HUES64 (cell line): ENCODE measurements around the gene KCTD14.
"Not testable (repeated sequence)": the region's sequence is repeated elsewhere in the genome, so short reads cannot be mapped to it uniquely, and the experiment has no call there.

ENCODE experiments used
- H3K27ac ChIP-seq: 2 replicates; pipeline ENCODE4 v1.7.0; 2013; ENCODE audit warnings: low read depth, low read length, inconsistent platforms
- H3K27me3 ChIP-seq: 2 replicates; pipeline ENCODE4 v1.6.1; 2013; ENCODE audit warnings: mild to moderate bottlenecking, low read length; ENCODE audit not compliant: insufficient read depth
- H3K36me3 ChIP-seq: 2 replicates; pipeline ENCODE4 v1.6.1; 2013; ENCODE audit warnings: mild to moderate bottlenecking, low read length; ENCODE audit not compliant: insufficient read depth
- H3K4me1 ChIP-seq: 2 replicates; pipeline ENCODE4 v1.6.1; 2013; ENCODE audit warnings: mild to moderate bottlenecking, low read length, moderate library complexity; ENCODE audit not compliant: insufficient read depth
- H3K4me3 ChIP-seq: 2 replicates; pipeline ENCODE4 v1.5.1; 2013; ENCODE audit warnings: mild to moderate bottlenecking, low read length, moderate library complexity
- H3K9ac ChIP-seq: 2 replicates; pipeline ENCODE4 v1.6.1; 2013; ENCODE audit warnings: mild to moderate bottlenecking, low read depth, low read length
- H3K9me3 ChIP-seq: 2 replicates; pipeline ENCODE4 v1.6.1; 2013; ENCODE audit warnings: low read depth, low read length; ENCODE audit not compliant: insufficient read depth
- WGBS: fragments of 150-250, 120-280 bp; methylation state at CpG from one replicate; pipeline ENCODE4 v1.1.7; 2013; ENCODE audit warnings: missing lambda C conversion rate; 5-methylcytosine and 5-hydroxymethylcytosine counted together

The KCTD14 gene

DNA sequence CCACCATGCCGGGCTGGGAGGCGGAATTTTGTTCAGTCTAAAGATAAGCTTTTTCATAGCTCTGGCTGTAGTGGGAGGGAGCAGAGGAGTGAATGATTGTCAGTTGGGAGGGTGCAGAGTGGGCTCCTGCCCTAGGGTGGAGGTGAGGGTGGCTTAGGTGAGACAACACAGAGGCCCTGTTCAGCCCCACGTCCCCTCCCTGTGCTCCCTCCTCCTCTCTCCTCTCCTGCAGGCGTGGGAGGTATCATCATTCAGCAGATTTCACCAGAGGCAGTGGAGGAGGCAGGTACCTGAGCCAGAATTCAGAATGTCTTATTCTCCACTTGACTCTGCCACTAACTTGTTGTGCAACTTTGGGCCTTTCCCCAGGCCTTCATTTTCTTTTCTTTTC, 38.8 kb upstream of the KCTD14 start:
- Histone ChIP-seq H3K4me1 (no peaks in the 10 kb centered on the region), H3K4me3 (no peak overlapping the region), H3K9ac (no peak overlapping the region), H3K27me3 (no peaks in the 10 kb centered on the region), H3K9me3 (no peaks in the 10 kb centered on the region), H3K36me3 (no peaks in the 10 kb centered on the region; the same call in 1 of the 2 replicates), H3K27ac (no peak overlapping the region)
- 85% methylated on average over 4 of the region's 4 CpGs for WGBS

DNA sequence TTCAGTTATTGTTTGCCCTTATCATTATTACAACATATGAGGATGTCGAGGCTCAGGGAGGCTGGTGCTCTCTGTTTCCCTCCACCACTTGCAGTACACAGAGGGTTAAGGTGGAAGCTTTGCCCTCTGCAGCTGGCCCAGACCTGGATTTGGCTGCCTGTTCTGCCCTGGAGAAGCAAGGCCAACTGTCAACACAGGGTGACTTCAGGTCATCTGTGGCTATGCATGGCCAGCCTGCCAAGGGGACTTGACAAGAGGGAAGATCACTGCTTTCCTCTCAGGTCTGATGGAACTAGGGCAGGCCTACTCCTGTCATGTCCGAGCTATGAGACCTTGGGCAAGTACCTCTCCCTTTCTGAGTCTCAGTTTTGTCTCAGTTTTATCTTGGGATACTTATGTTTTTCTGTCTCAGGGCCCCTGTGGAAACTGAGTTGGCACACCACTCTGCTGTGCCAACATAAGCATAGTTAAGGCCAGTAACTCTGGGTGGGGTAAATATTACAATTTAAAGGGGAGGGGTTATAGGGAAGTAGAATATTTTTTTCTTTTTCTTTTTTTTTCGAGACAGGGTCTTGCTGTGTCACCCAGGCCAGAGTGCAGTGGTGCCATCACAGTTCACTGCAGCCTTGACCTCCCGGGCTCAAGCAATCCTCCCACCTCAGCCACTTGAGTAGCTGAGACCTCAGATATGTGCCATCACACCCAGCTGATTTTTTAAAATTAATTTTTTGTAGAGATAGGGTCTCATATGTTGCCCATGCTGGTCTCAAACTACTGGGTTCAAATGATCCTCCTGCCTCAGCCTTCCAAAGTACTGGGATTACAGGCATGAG, 38.2 kb upstream of the KCTD14 start:
- WGBS = 84% methylated on average over 4 of the region's 4 CpGs

DNA sequence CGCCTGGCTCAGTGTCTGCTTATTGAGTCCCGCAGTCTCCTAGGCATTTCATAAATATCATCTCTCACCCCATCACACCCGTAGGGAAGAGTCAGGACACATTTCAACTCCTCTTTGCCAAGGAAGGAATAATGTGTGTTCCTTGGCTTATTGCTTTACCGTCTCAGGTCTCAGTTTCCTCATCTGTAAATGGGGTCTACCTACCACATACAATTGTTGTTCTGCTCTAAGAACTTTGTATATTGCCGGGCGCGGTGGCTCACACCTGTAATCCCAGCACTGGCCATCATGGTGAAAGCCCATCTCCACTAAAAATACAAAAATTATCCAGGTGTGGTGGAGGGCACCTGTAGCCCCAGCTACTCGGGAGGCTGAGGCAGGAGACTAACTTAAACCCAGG, 37.5 kb upstream of the KCTD14 start:
- H3K9me3 ChIP-seq = no peaks in the 10 kb centered on the region
- H3K4me1 ChIP-seq = no peaks in the 10 kb centered on the region
- no peak overlapping the region for H3K4me3 ChIP-seq
- no peak overlapping the region for H3K27ac ChIP-seq
- H3K9ac ChIP-seq = no peak overlapping the region
- no peaks in the 10 kb centered on the region for H3K36me3 ChIP-seq
- no peaks in the 10 kb centered on the region for H3K27me3 ChIP-seq
- WGBS = 95% methylated on average over 8 of the region's 8 CpGs

More for the DNA sequence above, 38.2 kb upstream of the KCTD14 start:
- Histone ChIP-seq H3K9me3 (no peaks in the 10 kb centered on the region), H3K27ac (no peak overlapping the region), H3K27me3 (no peaks in the 10 kb centered on the region), H3K36me3 (no peaks in the 10 kb centered on the region), H3K4me1 (no peaks in the 10 kb centered on the region), H3K9ac (no peak overlapping the region), H3K4me3 (no peak overlapping the region)

DNA sequence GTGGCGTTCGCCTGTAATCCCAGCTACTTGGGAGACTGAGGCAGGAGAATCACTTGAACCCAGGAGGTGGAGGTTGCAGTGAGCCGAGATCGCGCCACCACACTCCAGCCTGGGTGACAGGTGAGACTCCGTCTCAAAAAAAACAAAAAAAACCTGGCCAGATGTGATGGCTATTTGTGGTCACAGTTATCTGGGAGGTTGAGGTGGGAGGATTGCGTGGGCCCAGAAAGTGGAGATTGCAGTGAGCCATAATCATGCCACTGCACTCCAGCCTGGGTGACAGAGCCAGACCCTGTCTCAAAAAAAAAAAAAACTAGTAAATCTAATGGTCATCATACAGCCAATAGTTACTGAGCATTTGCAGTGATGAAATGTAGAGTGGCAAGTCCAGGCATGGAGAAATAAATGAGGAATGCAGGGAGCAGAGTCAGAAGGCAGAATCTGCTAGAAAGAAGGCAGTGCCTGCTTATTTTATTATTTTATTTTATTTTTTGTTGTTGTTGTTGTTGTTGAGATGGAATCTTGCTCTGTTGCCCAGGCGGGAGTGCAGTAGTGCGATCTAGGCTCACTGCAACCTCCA, 36.8 kb upstream of the KCTD14 start:
- not testable (repeated sequence) for H3K36me3 ChIP-seq, H3K4me1 ChIP-seq, H3K9me3 ChIP-seq, H3K27me3 ChIP-seq, H3K9ac ChIP-seq, H3K27ac ChIP-seq, H3K4me3 ChIP-seq
- 95% methylated on average over 9 of the region's 9 CpGs for WGBS

DNA sequence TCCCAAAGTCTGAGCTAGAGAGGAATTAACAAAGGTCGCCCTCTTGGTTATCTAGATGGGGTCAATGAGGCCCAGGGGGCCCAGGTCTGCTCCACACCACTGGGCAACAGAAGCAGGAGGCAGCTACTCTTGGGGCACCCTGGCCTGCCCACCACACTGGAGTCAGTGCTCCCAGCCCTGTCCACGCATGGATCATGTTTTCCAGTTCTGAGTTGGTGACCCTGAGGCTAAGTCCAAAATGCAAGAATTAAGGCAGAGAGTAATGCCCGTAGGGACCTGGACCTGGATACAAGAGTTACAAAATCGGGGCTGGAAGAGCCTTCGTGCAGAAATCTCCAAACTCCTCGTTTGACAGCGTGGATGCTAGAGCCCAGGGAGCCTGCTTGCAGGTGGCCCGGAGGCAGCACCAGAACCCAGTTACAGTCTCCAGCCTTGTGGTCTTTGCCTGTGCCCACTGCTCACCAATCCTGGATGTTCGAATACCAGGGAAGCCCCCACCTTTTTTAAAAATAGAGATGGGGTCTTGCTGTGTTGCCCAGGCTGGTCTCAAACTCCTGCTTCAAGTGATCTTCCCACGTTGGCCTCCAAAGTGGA, 34.5 kb upstream of the KCTD14 start:
- Histone ChIP-seq H3K27me3 (no peaks in the 10 kb centered on the region), H3K36me3 (no peaks in the 10 kb centered on the region), H3K4me3 (no peak overlapping the region), H3K4me1 (no peaks in the 10 kb centered on the region), H3K9me3 (no peaks in the 10 kb centered on the region), H3K9ac (no peak overlapping the region), H3K27ac (no peak overlapping the region)
- 83% methylated on average over 10 of the region's 10 CpGs for WGBS

DNA sequence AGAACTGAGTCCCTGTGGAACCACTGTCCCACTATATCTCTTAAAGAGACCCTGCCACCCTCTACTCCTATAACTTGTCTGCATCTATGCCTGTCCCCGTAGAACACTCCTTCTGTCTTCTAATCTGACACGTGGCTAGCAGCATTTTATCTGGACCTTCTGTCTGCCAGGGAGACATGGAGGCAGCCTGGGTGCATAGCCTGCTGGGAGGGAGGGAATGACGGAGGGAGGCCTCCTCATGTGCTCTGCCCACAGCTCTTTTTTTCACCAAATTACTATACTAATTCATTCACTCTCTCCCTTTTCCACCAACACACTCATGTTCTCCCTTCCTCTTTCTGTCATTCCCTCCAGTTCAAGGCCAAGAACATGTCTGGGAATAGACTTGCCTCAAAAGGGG, 33.0 kb upstream of the KCTD14 start:
- H3K9ac ChIP-seq = no peak overlapping the region
- WGBS = 92% methylated on average over 3 of the region's 3 CpGs
- no peak overlapping the region for H3K27ac ChIP-seq
- no peaks in the 10 kb centered on the region for H3K36me3 ChIP-seq
- peaks cover 5% of the 10 kb centered on the region for H3K4me1 ChIP-seq
- H3K27me3 ChIP-seq = no peaks in the 10 kb centered on the region
- H3K9me3 ChIP-seq = no peaks in the 10 kb centered on the region
- no peak overlapping the region for H3K4me3 ChIP-seq

DNA sequence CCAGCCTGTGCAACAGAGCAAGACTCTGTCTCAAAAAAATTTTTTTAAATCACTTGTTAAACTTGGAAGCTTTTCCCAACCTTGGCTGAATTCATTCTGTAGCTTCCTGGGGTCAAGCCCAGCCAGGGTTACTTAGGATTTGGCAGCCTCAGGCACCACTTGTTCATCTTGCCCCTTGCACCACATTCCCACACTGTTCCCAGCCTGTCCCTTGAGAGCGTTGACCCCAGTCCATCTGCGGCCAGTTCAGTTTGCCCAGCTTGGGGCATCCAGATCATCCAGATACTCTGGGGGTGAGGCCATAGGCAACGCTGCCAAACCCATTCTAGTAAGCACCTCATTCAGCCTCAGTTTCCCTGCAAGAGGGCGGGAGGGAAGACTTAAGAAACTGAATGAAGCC, 31.9 kb upstream of the KCTD14 start:
- Histone ChIP-seq H3K9ac (no peak overlapping the region), H3K9me3 (no peaks in the 10 kb centered on the region), H3K4me3 (no peak overlapping the region), H3K4me1 (peaks cover 13% of the 10 kb centered on the region), H3K27ac (no peak overlapping the region), H3K36me3 (no peaks in the 10 kb centered on the region), H3K27me3 (no peaks in the 10 kb centered on the region)
- 94% methylated on average over 4 of the region's 4 CpGs for WGBS

DNA sequence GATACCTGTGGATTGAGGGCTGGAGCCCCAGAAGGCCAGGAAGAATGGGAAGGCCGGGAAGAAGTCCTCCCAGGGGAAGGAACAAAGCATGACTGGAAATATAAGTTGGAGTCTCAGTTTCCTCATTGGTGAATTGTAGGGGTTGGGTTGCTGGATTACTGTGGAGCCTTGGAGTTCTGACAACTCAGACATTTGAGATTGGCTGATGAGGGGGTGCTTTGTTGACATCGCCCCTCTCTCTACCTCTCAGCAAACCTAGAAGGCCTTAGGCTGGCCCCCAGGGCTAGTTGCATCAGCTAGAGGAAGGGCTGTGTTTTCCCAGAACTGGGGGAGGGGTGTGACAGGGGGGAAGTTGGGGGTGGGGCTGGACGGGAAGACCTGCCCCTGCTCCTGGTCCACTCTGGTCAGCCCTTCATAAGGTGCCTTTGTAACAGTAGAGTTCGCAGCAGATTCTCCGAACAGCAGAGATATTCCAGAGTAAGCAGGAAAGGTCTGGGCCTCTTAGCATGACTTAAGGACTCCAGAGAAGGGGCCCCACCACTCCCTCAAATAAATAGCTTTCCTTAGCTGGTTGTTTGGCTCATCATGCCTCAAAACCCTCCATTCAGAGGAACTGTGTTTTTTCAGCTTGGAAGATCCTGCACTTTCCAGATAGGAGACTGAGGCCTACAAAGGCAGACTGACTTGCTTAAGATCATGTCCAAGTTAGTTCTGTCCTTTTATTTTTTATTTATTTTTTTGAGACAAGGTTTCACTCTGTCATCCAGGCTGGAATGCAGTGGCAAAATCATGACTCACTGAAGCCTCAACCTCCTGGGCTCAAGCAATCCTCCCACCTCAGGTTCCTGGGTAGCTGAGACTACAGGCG, 28.1 kb upstream of the KCTD14 start:
- 61% methylated on average over 4 of the region's 6 CpGs for WGBS
- Histone ChIP-seq H3K4me1 (peaks cover 13% of the 10 kb centered on the region), H3K27me3 (no peaks in the 10 kb centered on the region), H3K27ac (peak overlapping the region; percentile 81), H3K4me3 (no peak overlapping the region; the same call in 1 of the 2 replicates), H3K9me3 (no peaks in the 10 kb centered on the region), H3K36me3 (no peaks in the 10 kb centered on the region), H3K9ac (peak overlapping the region; percentile 58)

DNA sequence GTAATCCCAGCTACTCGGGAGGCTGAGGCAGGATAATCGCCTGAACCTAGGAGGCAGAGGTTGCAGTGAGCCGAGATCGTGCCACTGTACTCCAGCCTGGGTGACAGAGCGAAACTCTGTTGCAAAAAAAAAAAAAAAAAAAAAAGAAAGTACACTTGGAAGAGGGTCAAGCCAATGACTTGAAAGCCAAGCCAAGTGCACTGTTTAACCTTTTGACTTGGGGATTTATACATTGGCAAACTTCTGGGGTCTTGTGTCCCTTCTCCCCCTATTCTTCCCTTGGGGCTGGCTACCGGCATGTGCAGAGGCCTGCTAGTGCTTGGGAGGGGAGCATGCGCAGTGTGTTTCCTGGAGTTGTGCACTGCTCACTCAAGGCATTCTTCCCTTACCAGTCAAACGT, 26.3 kb upstream of the KCTD14 start:
- WGBS = 88% methylated on average over 8 of the region's 8 CpGs

DNA sequence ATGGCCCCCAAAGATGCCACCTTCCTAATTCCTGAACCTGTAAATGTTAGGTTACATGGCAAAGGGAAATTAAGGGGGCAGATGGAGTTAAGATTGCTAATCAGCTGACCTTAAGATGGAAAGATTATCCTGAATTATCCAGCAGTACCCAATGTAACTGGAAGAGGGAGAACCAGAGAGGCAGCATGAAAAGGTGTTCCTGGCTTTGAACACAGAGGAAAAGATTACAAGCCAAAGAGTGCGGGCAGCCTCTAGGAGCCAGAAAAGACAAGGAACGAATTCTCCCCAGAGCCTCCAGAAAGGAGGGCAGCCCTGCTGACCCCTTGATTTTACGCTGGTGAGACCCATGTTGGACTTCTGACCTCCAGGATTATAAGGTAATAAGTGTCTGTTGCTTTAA, 25.5 kb upstream of the KCTD14 start:
- H3K27me3 ChIP-seq = peaks cover 3% of the 10 kb centered on the region; the same call in 1 of the 2 replicates
- no peaks in the 10 kb centered on the region for H3K36me3 ChIP-seq
- peaks cover 16% of the 10 kb centered on the region for H3K4me1 ChIP-seq
- no peaks in the 10 kb centered on the region for H3K9me3 ChIP-seq
- H3K4me3 ChIP-seq = no peak overlapping the region
- WGBS = 91% methylated on average over 3 of the region's 3 CpGs
- no peak overlapping the region for H3K9ac ChIP-seq
- H3K27ac ChIP-seq = no peak overlapping the region

More for the DNA sequence above, 26.3 kb upstream of the KCTD14 start:
- peaks cover 16% of the 10 kb centered on the region for H3K4me1 ChIP-seq
- peaks cover 3% of the 10 kb centered on the region; the same call in 1 of the 2 replicates for H3K27me3 ChIP-seq
- no peak overlapping the region for H3K27ac ChIP-seq
- H3K36me3 ChIP-seq = no peaks in the 10 kb centered on the region
- H3K9ac ChIP-seq = no peak overlapping the region
- H3K9me3 ChIP-seq = no peaks in the 10 kb centered on the region
- no peak overlapping the region for H3K4me3 ChIP-seq

DNA sequence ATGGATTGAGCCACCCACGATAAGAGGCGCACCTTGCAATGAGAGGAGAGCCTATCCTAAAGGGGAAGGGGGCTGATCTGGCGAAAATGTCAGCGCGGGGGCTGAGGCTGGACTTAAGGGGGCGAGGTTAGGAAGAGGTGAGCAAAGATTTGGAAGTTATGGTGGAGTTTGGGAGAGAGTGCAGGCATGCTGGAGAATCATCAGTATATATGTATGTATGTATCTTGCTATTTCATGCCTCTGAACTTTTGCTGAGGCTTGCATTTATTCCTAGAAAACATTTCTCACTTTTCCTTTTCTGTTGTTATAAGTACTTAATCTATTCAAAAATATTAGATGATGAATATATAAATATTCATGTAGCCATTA, 23.4 kb upstream of the KCTD14 start:
- Histone ChIP-seq H3K9me3 (no peaks in the 10 kb centered on the region), H3K4me1 (peaks cover 14% of the 10 kb centered on the region), H3K27me3 (peaks cover 3% of the 10 kb centered on the region; the same call in 1 of the 2 replicates), H3K36me3 (no peaks in the 10 kb centered on the region), H3K4me3 (peak overlapping the region; percentile 29), H3K9ac (no peak overlapping the region), H3K27ac (no peak overlapping the region)
- 21% methylated on average over 6 of the region's 6 CpGs for WGBS
